NCI-H2107 treated with DMSO at 0.1 percent for 48 hours (cell line): Measurements from ENCODE around the gene METTL23.
"Not testable (repeated sequence)": the region's sequence is repeated elsewhere in the genome, so short reads cannot be mapped to it uniquely, and the experiment has no call there.

Experiments used
- DNase-seq: peaks from one replicate; lab custom pipeline; 2025; ENCODE audit not compliant: unreplicated experiment; lab: John Stamatoyannopoulos, UW

Gene METTL23

DNA sequence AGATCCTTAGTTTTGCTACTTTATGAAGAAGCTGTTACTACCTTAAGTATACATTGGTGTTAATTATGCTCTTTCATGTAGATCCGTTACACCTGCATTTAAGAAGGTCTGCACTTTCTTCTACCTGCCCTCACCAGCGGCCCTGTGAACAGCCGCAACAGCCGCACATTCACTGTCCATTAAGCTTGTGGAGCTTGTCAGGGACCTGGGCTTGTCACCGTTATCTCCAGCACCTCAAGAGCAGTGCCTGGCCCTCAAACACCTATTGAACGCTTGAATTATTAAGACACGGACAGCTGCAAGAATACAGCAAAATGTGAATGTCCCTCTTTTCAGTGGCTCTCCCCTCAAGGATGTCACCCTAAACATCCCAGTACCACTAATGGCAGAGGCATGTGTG, 12.9 kb upstream of the METTL23 start:
- no peak for DNase-seq

DNA sequence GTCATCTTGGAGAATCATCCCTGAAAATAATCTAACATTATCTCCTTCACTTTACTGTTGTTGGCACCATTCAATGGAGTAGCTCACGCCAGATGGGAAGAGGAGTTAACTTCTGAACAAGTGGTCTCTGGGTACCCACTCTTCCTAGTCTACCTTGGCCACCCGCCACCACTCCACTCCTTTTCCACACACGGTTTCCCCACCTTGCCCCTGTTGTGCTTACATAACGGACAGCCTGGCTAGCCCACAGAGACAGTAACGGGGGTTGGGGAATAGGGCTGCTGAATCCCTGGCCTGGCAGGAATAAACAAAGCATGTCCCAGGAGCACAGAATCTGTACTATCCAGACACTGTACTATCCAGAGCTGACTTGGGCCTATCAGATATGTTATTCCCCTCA, 12.3 kb upstream of the METTL23 start:
- DNase-seq = no peak

DNA sequence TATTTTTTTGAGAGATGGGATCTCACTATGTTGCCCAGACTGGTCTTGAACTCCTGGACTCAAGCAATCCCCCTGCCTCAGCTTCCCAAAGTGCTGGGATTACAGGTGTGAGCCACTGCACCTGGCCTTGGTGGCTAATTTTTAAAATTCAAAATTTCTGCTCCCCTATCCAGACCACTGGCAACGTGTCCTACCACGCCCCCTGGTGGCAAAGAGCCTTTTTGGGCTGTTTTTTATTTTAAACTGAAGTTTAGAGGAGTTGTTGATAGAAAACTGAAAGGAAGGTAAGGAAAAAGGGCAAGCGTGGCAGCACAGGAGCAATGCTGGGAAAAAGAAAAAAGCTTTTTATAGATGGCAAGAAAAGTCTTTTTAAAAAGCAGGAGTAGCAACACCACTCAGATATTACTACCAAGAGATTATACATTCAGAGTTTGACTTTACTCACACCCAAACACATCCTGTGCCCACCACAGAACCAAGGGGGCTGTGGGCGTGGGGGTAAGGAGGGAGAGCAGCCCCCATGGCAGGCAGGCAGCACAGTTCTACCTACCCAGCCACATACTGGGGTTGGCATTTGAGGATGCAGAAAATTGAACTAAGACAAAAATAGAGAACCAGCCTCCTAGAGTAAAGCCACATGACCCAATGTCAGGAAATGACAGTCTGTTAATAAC, 11.7 kb upstream of the METTL23 start:
- peak; percentile 15 for DNase-seq

DNA sequence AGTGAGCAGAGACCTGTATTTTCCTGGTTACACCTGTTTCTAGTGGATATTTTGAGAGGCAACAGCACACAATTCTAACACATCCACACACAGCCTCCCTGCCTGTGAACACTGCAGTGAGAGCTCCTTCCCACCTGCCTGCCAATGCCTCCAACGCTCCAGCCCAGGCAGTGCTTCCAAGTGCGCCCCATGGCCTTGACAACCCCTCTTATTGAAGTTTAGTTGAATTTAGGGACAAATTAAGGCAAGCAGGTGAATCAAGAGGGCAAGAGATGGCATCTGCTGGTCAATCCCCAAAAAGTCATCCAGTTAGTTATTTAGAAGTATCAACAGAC, 11.2 kb upstream of the METTL23 start:
- no peak for DNase-seq

DNA sequence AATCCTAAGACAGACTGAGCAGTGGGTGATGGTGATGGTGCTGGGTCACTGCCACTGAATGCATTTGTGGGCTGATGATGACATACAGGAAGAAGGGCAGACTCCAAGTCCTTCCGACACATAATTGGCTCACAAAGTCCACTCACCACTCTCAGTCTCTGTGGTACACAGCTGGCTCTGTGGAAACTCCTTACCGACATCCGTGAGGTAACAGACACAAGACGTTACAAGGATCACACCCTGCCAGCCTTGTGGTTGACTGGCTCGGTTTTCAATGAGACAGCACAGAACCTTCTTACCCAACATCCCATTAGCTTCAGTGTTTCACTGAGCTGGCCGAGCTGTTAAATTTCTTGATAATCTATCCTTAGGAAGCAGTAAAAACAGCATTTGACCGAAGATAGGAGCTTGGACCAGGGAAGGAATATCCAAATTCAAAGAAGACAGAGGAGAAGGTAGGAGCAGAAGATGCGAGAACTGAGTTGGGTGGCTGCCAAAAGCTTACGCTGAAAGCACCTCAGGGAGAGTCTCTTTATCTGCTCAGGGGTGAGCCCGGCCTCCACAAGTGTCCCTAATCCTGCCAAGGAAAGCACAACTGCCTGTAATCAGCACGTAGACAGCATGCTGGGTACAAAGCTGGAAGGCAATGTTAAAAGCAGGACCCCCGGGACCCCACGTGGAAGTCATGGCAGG, 10.3 kb upstream of the METTL23 start:
- no peak for DNase-seq

DNA sequence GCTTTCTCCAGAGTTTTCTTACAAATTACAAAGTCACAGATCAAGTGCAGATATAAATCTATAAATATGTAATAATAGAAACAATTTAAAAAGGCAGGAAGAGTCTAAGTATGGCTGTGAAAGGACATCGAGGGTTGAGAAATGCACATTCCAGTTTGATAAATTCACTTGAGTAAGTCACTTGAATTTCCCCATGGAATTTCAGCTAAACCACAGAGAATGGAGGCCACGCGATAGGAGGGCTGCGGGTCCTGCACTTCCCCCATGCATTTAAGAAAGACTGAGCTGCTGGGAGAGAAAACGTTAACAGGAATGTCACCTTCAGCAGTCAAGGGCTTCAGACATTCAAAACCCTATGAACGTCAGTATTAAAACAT, 9.8 kb upstream of the METTL23 start:
- no peak for DNase-seq

DNA sequence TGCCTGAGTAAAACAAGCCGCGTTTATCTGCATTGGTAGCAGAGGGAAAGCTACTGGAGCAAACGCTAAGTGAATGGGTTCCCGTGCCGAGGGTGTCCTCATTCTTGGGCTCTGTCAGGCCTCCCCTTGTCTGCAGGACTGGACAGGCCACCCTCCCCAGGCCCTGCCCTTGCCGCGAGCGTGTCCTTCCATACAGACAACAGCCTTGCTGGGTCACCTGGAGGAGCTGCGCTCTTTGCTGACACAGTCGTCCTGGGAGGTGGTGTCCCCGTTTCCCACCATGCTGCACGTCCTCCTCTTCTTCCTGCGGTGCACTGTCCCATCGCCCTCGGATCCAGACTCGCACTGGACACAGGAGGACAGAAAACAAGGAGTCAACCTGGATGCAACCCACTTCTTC, 8.1 kb upstream of the METTL23 start:
- no peak for DNase-seq

DNA sequence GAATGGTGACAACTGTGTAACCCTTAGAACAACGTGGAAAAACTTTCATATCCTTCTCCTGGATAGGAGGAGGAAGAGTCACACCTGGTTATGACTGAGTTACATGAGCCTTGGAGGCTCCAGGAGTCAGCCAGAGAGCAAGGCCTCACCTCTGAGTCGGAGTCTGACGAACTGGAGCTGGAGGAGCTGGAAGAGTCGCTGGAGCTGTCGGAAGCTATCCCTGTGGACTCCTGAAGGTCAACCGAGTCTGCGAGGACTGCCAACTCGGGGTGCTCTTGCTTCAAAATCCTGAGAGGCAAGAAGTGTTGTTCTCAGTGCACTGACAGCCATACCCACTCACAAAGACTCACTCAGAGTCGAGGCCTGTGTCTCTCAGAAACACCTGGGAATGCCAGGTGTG, 6.4 kb upstream of the METTL23 start:
- DNase-seq = no peak

DNA sequence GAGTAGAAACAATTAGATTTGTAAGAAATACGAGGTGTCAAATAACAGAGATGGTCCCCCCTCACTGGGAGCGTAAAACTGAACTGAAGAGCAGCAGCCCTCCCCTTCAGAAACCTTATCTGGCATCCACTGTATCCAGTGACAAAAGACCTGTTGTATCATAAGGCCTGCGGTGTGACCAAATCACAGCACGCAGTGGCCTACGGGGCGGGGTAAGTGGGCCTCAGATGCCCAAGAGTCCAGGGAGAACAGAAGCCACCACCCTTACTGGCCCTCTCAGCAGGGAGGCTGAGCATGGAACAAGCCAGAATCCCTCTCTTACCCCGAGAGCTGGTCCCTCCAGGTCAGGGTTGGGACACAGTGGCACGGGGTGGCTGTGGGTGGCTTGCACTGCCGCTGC, 5.7 kb upstream of the METTL23 start:
- no peak for DNase-seq

DNA sequence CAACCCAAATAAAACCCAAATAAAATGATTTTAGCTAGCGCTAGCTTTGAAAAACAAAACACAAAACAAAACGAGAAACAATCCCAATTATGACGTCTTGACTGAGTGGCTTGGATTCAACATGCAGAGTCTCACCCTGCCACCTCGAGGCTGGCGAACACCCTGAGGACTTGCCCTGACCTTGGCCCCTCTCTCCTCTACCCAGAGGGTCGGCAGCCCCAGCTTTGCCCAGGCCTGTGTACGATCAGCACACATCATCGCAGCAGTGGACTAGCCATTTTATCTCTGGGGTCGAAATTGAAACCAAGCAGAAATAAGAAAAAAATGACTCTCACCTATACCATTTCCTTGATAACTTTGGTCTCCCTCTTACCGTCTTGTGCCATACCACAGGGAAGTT, 5.2 kb upstream of the METTL23 start:
- DNase-seq = no peak

DNA sequence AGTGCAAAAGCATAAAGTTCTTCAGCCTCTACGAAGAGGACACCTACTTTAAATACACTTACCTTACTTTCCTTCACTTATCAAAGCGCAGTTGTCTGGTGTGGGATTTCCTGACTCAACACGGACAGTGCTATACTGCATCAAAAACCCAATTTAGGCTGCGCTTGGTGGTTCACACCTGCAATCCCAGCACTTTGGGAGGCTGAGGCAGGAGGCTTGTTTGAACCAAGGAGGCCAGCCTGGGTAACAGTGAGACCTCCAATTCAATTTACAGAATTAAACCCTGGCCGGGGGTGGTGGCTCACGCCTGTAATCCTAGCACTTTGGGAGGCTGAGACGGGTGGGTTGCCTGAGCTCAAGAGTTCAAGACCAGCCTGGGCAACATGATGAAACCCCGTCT, 4.4 kb upstream of the METTL23 start:
- DNase-seq = no peak

DNA sequence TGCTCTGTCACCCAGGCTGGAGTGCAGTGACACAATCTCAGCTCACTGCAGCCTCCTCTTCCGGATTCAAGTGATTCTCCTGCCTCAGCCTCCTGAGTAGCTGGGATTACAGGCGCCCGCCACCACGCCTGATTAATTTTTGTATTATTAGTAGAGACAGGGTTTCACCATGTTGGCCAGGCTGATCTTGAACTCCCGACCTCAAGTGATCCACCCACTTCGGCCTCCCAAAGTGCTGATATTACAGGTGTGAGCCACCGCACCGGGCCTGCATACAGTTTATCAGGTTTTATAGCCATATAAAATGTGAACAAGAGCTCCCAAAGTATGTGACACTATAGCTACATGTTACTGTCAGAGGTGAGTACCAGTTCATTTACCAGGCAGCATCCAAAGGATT, 3.7 kb upstream of the METTL23 start:
- not testable (repeated sequence) for DNase-seq

DNA sequence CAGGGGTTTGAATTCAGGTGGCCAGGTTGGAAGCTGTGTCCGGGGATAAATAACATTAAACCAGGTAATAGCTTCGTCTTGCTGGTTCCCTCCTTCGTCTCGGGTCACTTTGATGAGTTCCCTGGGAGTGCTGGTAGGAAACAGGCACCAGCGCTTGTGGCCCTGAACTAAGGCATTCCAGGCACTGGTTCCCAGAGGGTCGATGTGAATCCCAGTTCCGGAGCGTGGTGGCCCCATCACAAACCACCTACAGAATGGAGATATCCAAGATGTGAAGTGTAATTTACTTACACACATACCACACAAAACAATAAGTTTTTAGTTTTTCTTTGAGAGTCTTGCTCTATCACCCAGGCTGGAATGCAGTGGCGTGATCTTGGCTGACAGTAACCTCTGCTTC, 2.8 kb upstream of the METTL23 start:
- no peak for DNase-seq

DNA sequence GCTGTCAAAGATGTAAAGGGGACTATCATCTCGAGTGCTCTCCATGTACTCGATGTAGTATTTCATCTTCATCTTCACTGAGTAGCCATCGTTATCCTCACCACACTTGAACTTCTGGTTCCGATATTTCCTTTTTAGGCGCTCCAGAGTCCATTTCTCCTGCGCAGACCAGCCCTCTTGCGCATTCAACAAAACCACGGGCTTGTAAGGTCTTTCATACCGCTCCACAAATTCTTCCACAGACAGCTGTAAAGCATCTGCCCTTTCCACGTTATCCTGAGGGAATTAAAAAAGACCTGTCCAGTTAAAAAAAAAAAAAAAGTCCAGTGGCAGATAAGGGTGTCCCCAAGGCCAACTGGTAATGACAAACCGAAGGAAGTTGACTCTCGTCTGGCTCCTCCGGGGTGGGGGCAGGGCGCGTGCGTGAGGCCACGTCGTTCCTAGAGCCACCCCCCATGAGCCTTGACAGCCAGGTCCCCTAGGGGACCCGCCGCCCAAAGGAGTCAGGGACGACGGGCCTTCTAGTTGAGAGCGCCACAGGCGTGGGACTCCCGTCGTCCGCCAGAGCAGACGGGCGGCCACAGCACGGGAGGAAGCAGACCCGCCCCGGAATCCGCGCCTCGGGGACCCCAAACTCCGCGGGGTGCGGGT, 934 bp upstream of the METTL23 start:
- no peak for DNase-seq

DNA sequence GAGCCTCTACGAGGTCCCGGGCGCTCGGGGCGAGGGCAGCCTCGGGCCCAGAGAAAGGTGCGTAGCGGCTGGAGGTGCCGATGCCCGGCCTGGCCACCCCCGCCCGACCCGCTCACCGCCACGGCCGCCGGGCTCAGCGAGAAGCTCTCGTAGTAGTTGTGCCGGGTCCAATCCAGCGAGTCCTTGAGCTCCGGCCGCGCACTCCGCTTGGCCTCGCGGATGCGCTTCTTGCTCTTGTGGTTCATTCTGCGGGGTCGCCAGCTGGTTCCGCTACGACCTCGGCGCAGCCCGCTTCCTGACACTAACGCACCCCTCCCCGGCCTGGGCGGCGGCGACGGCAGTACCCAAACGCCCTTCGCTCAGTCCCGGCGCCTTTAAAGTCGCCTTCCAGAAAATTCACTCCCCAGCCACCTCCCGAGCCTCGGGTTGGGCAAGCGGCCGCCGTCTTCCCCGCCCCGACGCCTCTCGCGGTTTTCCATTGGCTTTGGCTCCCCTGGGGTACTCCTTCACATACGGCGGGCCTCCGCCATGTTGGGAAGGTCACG, 336 bp upstream of the METTL23 start, which contains the start of gene JMJD6:
TSS of gene JMJD6 (minus strand) at position 376 of the 545 bp plus-strand sequence. CDS start at position 245, 131 bp downstream.
- DNase-seq = peak; percentile 92

DNA sequence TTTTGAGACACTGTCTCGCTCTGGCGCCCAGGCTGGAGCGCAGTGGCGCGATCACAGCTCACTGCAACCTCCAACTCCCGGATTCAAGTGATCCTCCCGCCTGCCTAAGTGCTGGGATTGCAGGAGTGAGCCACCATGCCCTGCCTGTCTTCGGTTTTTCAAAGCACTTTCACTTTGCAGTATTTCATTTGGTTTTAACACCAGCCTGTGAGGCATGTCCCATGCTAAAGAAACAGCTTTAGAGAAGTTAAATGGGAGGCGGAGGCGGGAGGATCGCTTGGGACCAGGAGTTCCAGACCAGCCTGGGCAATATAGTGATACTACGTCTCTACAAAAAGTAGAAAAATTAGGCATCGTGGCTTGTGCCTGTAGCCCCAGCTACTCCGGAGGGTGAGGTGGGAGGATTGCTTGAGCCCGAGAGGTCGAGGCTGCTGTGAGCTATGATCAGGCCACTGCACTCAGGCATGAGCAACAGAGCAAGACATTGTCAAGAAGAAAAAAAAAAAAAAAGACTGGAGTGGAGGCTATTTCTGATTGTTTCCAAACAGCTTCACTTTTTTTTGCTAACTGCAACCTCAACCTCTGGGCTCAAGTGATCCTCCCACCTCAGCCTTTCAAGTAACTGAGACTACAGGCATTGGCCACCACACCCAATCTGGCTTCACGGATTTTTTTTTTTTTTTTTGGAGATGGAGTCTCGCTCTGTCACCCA, 1.3 kb downstream of the METTL23 start:
- no peak for DNase-seq

DNA sequence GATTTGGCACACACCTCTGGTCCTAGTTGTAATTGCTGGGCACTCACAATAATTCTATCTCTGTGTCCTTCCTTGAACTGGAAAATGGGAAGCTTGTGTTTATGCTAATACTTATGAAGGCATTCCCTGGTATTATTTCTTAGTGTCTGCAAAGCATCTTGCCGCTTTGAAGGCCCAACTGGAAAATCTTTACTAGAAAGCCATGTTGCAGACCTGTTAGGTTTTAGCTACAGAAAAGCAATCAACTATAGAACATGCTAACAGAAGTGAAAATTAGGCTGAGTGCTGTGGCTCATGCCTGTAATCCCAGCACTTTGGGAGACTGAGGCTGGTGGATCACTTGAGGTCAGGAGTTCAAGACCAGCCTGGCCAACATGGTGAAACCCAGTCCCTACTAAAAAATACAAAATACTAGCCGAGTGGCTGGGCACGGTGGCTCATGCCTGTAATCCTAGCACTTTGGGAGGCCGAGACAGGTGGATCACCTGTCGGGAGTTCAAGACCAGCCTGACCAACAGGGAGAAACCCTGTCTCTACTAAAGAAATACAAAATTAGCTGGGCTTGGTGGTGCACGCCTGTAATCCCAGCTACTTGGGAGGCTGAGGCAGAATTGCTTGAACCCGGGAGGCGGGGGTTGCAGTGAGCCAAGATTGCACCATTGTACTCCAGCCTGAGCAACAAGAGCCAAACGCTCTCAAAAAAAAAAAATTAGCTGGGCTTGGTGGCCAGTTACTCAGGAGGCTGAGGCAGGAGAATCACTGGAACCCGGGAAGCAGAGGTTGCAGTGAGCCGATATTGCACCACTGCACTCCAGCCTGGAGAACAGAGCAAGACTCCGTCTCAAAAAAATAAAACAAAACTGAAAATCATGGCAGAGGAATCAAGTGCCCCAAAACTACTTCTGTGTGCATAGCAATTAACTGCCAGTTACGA, 5.4 kb downstream of the METTL23 start:
- not testable (repeated sequence) for DNase-seq

DNA sequence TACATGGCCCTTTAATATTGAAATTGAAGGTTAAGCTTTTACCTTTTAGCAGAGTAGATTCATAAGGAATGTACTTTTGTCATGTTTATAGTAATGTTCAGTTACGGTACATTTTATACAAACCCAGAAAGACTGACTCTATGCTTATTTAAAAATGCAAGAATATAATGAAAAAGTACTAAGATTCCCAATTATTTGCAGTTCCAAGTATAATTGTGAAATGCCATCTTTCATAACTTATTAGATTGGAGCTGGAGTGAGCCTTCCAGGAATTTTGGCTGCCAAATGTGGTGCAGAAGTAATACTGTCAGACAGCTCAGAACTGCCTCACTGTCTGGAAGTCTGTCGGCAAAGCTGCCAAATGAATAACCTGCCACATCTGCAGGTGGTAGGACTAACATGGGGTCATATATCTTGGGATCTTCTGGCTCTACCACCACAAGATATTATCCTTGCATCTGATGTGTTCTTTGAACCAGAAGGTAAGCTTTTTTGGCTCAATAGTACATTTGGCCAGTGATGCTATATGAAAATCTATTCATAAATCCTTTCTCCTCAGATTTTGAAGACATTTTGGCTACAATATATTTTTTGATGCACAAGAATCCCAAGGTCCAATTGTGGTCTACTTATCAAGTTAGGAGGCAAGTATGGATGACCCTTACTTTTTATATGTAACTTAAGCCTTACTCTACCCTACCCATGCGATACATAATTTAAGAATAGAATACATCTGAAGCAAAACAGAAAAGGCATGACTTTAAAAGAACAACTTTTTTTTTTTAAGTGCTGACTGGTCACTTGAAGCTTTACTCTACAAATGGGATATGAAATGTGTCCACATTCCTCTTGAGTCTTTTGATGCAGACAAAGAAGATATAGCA, 6.3 kb downstream of the METTL23 start:
- no peak for DNase-seq

DNA sequence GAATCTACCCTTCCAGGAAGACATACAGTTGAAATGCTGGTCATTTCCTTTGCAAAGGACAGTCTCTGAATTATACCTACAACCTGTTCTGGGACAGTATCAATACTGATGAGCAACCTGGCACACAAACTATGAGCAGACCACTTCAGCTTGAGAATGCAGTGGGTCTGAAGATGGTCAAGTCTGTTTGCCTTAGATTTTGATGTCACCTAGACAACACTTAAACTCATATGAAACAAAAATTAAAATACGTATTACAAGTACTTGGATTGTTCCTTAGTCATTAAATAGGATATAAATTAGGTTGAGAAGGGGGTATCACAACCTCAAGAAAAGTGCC, 6.9 kb downstream of the METTL23 start:
- no peak for DNase-seq
